ENCODE data around the gene BAG1.
A peak's percentile ranks its signal among the peaks of the same experiment; 100 is the strongest.

BAG1 gene

GRCh38 chr9:33289936-33290246, 25.4 kb upstream of the BAG1 start:
- TF ChIP-seq CTCF (IDR thresholded peaks at IDR 0.05; ENCODE audit: insufficient read depth, low read length, poor library complexity, severe bottlenecking), result no peak
- Histone ChIP-seq H3K4me3 (replicated peaks; ENCODE audit: low read depth, low read length) (peak overlapping the region; percentile 85), H3K36me3 (ENCODE audit: control insufficient read depth, insufficient read depth, low read length) (no peaks in the 10 kb centered on the region; the same call in 1 of the 2 replicates), H3K27me3 (replicated peaks; ENCODE audit: control insufficient read depth, insufficient read depth, low read length) (no peaks in the 10 kb centered on the region)
- no peak for DNase-seq (ENCODE audit: extremely low read depth, insufficient read length)

DNA sequence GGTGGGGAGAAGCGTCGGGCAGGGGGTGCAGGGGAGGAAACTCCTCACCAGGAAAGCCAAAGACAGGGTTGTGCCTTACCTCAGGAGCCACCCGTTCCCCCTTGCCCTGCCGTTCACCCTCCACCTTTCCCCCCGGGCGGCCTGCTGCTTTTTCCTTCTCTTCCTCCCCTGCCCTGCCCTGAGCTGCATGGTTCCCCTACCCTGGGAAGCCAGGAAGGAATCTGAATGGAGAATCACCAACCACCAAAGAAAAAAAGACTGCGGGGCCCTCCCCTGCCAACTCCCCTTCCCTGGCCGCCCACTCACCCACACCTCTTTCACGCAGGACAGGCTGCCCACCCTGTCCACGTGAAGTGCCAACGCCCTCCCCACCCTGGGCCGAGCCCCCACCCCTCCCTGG, 25.0 kb upstream of the BAG1 start:
- Histone ChIP-seq H3K4me3 (replicated peaks; ENCODE audit: low read depth, low read length) (peak overlapping the region; percentile 85), H3K27me3 (replicated peaks; ENCODE audit: control insufficient read depth, insufficient read depth, low read length) (no peaks in the 10 kb centered on the region), H3K36me3 (ENCODE audit: control insufficient read depth, insufficient read depth, low read length) (no peaks in the 10 kb centered on the region; the same call in 1 of the 2 replicates)
- no peak for DNase-seq (ENCODE audit: extremely low read depth, insufficient read length)
- no peak for TF ChIP-seq CTCF (IDR thresholded peaks at IDR 0.05; ENCODE audit: insufficient read depth, low read length, poor library complexity, severe bottlenecking)

DNA sequence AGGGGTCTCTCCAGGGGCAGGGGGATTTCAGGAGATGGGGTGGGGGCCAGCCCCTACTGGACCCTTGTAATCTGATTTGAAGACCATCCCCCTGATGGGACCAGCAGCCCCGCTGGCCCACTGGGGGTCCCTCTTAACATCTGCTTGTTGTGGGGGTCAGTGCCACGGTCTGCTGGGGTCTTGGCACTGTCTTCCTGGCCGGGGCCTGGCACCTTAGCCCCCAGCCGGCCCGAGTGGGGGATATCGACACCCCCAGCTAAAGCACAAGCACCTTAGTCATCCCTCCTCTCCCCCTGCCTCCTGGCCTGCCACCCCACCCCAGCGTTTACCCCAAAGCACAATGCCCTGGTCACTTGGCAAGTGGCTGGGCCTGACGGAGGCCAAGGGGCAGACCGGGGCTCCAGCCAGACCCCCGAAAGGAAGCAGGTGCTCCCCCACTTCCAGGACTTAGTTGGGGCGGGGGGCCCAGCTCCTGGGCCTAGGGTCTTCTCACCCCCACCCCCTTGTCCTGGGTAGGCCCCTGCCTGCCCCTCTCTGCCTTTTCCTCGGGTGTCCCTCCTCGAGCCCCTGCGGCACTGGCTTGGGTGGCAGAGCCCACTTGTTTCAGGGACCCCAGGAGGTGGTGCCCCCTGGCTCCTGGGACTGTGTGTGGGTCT, 24.4 kb upstream of the BAG1 start:
- DNase-seq (ENCODE audit: extremely low read depth, insufficient read length), result no peak
- no peaks in the 10 kb centered on the region for H3K27me3 ChIP-seq (replicated peaks; ENCODE audit: control insufficient read depth, insufficient read depth, low read length)
- no peaks in the 10 kb centered on the region; the same call in 1 of the 2 replicates for H3K36me3 ChIP-seq (ENCODE audit: control insufficient read depth, insufficient read depth, low read length)
- no peak for TF ChIP-seq CTCF (IDR thresholded peaks at IDR 0.05; ENCODE audit: insufficient read depth, low read length, poor library complexity, severe bottlenecking)
- H3K4me3 ChIP-seq (replicated peaks; ENCODE audit: low read depth, low read length), result no peak overlapping the region; the same call in 1 of the 2 replicates

- DNase-seq (ENCODE audit: extremely low read depth, insufficient read length), result no peak
- TF ChIP-seq CTCF (IDR thresholded peaks at IDR 0.05; ENCODE audit: insufficient read depth, low read length, poor library complexity, severe bottlenecking), result no peak
- H3K27me3 ChIP-seq (replicated peaks; ENCODE audit: control insufficient read depth, insufficient read depth, low read length), result no peaks in the 10 kb centered on the region
- H3K36me3 ChIP-seq (ENCODE audit: control insufficient read depth, insufficient read depth, low read length), result peaks cover 3% of the 10 kb centered on the region; the same call in 1 of the 2 replicates
- H3K4me3 ChIP-seq (replicated peaks; ENCODE audit: low read depth, low read length), result no peak overlapping the region
Observed at GRCh38 chr9:33288235-33288634, 23.7 kb upstream of the BAG1 start.

DNA sequence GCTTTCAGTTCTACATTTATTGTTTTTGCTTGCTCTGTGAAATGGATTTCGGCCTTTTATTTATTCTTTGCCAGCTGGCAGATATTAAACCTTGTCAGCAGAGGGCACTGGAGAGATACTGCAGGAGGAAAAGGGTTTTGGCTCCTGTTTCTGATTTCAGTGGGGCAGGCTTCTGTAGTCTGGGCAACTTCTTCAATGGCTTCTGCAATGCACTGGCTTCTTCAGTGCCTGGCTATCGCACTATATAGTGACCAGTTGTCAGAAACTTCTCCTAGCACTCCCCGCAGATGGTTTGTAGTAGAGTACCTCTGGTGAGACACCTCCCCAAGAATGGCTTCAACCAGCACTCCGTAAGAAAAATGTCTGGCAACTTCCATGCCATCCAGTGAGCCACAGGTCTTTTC, 22.6 kb upstream of the BAG1 start:
- Histone ChIP-seq H3K4me3 (replicated peaks; ENCODE audit: low read depth, low read length) (no peak overlapping the region), H3K27me3 (replicated peaks; ENCODE audit: control insufficient read depth, insufficient read depth, low read length) (no peaks in the 10 kb centered on the region), H3K36me3 (ENCODE audit: control insufficient read depth, insufficient read depth, low read length) (peaks cover 3% of the 10 kb centered on the region; the same call in 1 of the 2 replicates)
- DNase-seq (ENCODE audit: extremely low read depth, insufficient read length), result no peak
- peak; percentile 79 for TF ChIP-seq CTCF (IDR thresholded peaks at IDR 0.05; ENCODE audit: insufficient read depth, low read length, poor library complexity, severe bottlenecking)

DNA sequence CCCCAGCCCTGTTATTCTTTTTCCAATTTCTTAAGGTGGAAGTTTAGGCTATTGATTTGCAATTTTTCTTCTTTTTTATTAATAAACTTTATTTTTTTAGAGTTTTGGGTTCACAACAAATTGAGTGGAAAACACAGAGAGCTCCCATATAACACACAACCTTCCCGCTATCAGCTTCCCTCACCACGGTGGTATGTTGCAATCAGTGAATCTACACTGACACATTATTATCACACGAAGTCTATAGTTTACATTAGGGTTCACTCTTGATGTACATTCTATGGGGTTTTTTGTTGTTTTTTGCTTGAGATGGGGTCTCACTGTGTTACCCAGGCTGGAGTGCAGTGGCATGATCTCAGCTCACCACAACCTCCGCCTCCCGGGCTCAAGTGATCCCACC, 21.0 kb upstream of the BAG1 start:
- H3K4me3 ChIP-seq (replicated peaks; ENCODE audit: low read depth, low read length), result no peak overlapping the region
- DNase-seq (ENCODE audit: extremely low read depth, insufficient read length), result no peak
- no peak for TF ChIP-seq CTCF (IDR thresholded peaks at IDR 0.05; ENCODE audit: insufficient read depth, low read length, poor library complexity, severe bottlenecking)
- H3K36me3 ChIP-seq (ENCODE audit: control insufficient read depth, insufficient read depth, low read length), result peaks cover 6% of the 10 kb centered on the region
- no peaks in the 10 kb centered on the region for H3K27me3 ChIP-seq (replicated peaks; ENCODE audit: control insufficient read depth, insufficient read depth, low read length)
